Esophagus (tissue), 2 donors: ENCODE data around the gene CD14. TPM values are rescaled to one million over a fixed set of nuclear protein-coding genes. Genes with fewer than 3 reads are reported as not detected.
"Not testable (repeated sequence)": the region's sequence is repeated elsewhere in the genome, so short reads cannot be mapped to it uniquely, and the experiment has no call there.

ENCODE experiments used
- H3K27ac ChIP-seq, 2 donors: one replicate each; pipeline ENCODE4 v1.5.1; 2013; ENCODE audit warnings: low read depth in 2 of 2, mild to moderate bottlenecking in 2 of 2, inconsistent platforms in 1 of 2, low read length in 1 of 2, moderate library complexity in 1 of 2
- H3K27me3 ChIP-seq, 2 donors: one replicate each; pipeline ENCODE4 v1.6.1; 2013; ENCODE audit warnings: low read length in 2 of 2, control low read depth in 1 of 2, mild to moderate bottlenecking in 1 of 2; ENCODE audit not compliant: insufficient read depth in 2 of 2, control insufficient read depth in 1 of 2
- H3K36me3 ChIP-seq, 2 donors: one replicate each; pipeline ENCODE4 v1.6.1; 2013; ENCODE audit warnings: low read length in 1 of 2; ENCODE audit not compliant: control insufficient read depth in 2 of 2, insufficient read depth in 2 of 2
- H3K4me1 ChIP-seq, 2 donors: one replicate each; pipeline ENCODE4 v1.6.1; 2013; ENCODE audit warnings: low read length in 1 of 2; ENCODE audit not compliant: control insufficient read depth in 2 of 2, insufficient read depth in 2 of 2
- H3K4me3 ChIP-seq, 2 donors: one replicate each; pipeline ENCODE4 v1.5.1; 2013; ENCODE audit warnings: low read length in 2 of 2, mild to moderate bottlenecking in 2 of 2, low read depth in 1 of 2, moderate library complexity in 1 of 2
- H3K9me3 ChIP-seq, 2 donors: one replicate each; pipeline ENCODE4 v1.6.1; 2013; ENCODE audit warnings: mild to moderate bottlenecking in 2 of 2, low read depth in 1 of 2, low read length in 1 of 2, moderate library complexity in 1 of 2; ENCODE audit not compliant: control insufficient read depth in 2 of 2, insufficient read depth in 1 of 2
- WGBS, 2 donors: extraction: QIAGEN DNeasy Blood & Tissue Kit; methylation state at CpG; one replicate each; pipeline ENCODE4 v1.1.7; 2013; 5-methylcytosine and 5-hydroxymethylcytosine counted together
- polyA plus RNA-seq, 2 donors: library from polyadenylated mRNA; stranded (reverse); fragments of 200-250 nt; gene quantifications; one replicate each; pipeline ENCODE4 v1.2.3, GENCODE V29; 2013
- donor health status: healthy with polysubstance abuse.
- donor health status: Bipolar disorder and iron deficiency.

The CD14 gene
- polyA plus RNA-seq: 10 to 100 TPM in 1 of 2 donors, 1 to 10 TPM in 1; 7.4 to 14.3 TPM

DNA sequence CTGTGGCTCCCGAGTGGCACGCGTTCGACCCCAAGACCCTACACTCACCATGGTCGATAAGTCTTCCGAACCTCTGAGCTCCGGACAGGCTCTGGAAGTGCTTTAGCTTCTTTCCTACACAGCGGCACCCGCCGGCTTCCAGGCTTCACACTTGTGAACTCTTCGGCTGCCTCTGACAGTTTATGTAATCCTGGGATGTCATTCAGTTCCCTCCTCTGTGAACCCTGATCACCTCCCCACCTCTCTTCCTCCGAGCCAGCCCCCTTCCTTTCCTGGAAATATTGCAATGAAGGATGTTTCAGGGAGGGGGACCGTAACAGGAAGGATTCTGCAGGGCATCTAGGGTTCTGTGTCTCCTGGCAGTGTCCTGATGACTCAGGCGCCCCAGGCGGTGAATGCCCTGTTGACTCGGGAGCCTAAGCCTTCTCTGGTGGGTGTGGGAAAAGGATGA, at the start of gene CD14:
Gene CD14 (minus strand): TSS at position 155 of the 451 bp plus-strand sequence. CDS start 104 bp downstream, at position 51.
- Histone ChIP-seq H3K27ac (peak within 1 kb of the TSS; percentile 61 to 82), H3K9me3 (no peaks in the 10 kb centered on the region)
- WGBS, 2 donors: 3 to 10% methylated on average over 16 of the region's 16 CpGs

DNA sequence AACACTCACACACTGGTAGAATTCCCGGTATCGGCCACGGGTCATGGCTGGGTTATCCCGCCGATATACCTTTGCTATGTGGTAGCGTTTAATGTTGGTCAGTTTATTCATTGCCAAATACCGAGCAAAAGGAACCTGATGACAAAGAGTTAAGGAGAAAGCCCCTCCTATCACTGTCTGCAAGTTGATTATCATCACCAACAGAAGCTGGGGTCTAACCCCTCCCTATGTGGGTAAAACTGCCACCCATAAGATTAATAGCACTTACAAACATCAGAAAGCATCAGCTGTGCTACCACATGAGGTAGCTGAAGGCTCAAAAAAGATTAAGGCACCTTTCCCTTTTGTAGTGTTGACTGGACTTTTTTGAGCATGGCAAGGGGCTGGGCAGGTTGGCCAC, 46.0 kb upstream of the CD14 start:
- no peaks in the 10 kb centered on the region for H3K27me3 ChIP-seq
- peaks cover 25 to 39% of the 10 kb centered on the region in 2 donors for H3K36me3 ChIP-seq
- 95 to 97% methylated on average over 7 of the region's 7 CpGs for WGBS, 2 donors
- H3K4me1 ChIP-seq: no peaks in the 10 kb centered on the region
- H3K4me3 ChIP-seq: no peak overlapping the region
- no peak overlapping the region for H3K27ac ChIP-seq
- H3K9me3 ChIP-seq: no peaks in the 10 kb centered on the region

More for the DNA sequence above, at the start of gene CD14:
- Histone ChIP-seq H3K4me1 (peaks cover 3 to 14% of the 10 kb centered on the region in 2 donors), H3K27me3 (no peaks in the 10 kb centered on the region), H3K36me3 (no peaks in the 10 kb centered on the region), H3K4me3 (peak within 1 kb of the TSS; percentile 51 to 59)

DNA sequence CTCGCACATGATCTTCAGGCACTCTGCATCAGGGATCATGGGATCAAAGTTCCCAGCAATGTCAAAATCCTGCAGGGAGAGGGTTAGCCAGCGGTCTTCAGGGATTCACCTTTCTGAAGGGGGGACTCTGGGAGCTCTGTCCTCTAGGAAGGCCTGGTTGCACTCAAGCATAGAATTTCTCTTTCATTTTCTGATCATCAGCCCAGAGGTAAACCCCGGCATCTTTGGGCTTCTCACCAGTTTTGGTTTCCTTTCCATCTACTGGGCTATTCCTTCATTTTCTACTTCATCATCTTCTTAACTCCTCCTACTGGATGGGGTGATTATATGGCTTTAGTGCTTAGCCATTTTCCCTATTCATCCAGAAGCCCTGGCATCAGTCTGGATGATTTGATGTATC, 45.0 kb upstream of the CD14 start:
- no peak overlapping the region for H3K4me3 ChIP-seq
- peaks cover 25 to 44% of the 10 kb centered on the region in 2 donors for H3K36me3 ChIP-seq
- H3K9me3 ChIP-seq: no peaks in the 10 kb centered on the region
- H3K27ac ChIP-seq: no peak overlapping the region
- WGBS, 2 donors: 89 to 95% methylated on average over 3 of the region's 3 CpGs
- H3K27me3 ChIP-seq: no peaks in the 10 kb centered on the region
- no peaks in the 10 kb centered on the region for H3K4me1 ChIP-seq

DNA sequence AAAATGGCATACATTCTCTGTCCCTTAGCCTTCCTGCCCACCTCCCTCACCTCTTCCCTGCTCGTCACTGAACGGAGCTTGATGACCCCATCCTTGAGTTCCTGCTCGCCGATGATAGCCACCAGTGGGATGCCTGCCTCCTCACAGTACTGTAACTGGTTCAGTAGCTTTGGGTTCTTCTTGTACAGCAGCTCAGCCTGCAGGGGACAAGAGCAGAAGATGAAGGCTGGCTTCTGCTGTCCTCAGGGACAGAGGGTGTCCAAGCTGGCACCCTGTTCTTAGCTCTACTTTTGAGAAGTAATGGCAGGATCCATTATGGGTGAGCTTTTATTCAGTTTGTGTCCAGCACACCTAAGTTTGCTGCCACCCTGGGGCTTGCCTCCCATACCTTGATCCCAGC, 41.7 kb upstream of the CD14 start:
- 92 to 95% methylated on average over 4 of the region's 4 CpGs for WGBS, 2 donors
- H3K4me1 ChIP-seq: no peaks in the 10 kb centered on the region
- H3K9me3 ChIP-seq: no peaks in the 10 kb centered on the region
- no peaks in the 10 kb centered on the region for H3K27me3 ChIP-seq
- H3K4me3 ChIP-seq: no peak overlapping the region
- no peak overlapping the region for H3K27ac ChIP-seq
- peaks cover 19 to 50% of the 10 kb centered on the region in 2 donors for H3K36me3 ChIP-seq

DNA sequence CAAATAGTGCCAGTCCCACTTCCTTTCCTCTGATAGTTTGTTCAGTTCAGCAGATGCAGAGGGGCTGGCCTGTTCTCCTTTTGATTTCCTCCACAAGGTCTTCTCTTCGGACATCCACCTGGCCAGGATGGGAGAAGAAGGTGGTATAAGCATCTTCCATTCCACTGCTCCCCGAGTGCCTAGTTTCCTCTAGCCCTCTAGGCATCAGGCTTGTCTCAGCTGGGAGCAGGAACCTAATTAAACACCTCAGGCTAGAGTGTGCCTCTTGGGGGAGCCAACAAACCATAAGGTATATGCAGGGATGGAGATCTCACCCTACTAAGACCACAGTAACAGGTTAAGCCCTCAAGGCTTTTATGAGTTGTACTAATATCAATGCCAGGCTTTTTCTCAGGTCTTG, 41.2 kb upstream of the CD14 start:
- H3K27me3 ChIP-seq: no peaks in the 10 kb centered on the region
- no peak overlapping the region for H3K4me3 ChIP-seq
- no peaks in the 10 kb centered on the region for H3K9me3 ChIP-seq
- H3K36me3 ChIP-seq: peaks cover 23 to 54% of the 10 kb centered on the region in 2 donors
- H3K27ac ChIP-seq: no peak overlapping the region
- no peaks in the 10 kb centered on the region for H3K4me1 ChIP-seq
- WGBS, 2 donors: 79 to 83% methylated on average over 2 of the region's 2 CpGs

DNA sequence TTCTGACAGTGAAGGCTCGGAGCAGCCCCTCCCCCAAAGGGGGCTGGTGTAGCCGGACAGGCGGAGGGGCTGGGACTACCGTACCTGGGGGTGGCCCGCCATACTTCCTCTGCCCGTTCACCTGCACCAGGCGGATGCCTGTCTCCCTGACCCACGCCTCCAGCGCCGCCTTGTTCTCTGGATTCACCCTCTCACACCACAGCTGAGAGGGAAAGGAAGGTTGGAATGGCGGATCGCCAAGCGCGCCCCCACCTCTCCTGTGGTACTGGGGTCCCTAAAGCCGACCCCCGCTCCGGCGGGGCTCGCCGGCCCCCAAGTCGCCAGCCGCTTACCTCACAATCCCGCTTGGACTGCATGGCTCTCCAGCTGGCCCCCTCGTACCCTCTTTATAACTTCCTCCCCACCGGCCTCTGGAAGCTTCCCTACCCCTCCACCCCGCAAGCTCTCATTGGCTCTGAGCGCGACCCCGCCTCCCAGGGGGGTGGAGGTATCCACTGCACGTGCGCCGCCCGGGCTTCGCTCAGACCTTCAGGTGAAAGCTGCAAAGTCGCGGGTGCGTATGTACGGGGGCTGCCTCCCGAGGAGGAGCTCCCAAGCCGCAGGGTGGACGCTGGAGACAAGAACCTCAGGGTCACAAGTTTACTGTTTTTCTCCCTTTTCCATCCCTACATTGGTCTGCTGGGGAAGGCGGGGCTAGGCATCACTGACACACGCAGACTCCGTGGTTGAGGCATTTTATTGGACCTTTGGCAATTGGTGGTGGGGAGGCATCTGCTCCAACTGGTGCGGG, 40.4 kb upstream of the CD14 start, which contains the start of gene DND1:
Gene DND1 (minus strand): TSS at position 390 of the 790 bp plus-strand sequence. CDS start 34 bp downstream, at position 356.
- H3K4me3 ChIP-seq: no peak within 1 kb of the TSS

DNA sequence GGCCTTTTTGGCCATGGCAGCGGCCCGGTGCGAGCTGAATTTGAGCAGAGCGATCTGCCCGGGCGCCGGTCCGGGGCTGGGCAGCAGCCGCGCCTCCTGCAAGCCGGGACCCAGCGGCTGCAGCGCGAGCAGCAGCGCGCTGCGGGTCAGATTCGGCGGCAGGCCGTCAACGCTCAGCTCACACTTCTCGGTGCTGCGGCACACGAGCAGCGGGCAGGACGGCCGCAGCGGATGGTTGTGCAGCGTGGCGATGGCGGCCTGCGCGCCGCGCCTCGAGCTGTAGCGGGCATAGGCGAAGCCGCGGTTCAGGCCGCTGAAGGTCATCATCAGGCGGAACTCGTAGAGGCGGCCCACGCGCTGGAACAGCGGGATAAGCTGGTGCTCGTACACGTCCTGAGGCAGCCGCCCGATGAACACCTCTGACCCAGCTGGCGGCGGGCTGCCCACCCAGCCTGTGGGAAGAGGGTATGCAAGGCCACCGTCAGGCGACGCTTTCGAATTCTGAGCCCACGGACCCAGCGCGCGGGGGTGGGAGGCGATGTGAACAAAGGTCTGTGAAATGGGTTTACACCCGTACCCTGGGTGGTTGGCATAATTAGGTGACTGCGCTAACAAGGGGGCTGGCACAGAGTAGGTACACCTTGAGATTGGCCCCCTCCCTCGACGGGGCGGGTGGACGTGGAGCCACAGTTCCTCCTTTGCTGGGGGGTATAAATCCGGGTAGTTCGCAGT, 39.6 kb upstream of the CD14 start:
- no peak overlapping the region for H3K4me3 ChIP-seq
- H3K9me3 ChIP-seq: no peaks in the 10 kb centered on the region
- H3K27ac ChIP-seq: no peak overlapping the region
- H3K4me1 ChIP-seq: peaks cover 0 to 3% of the 10 kb centered on the region in 2 donors
- 55 to 60% methylated on average over 69 to 70 of the region's 70 CpGs for WGBS, 2 donors
- peaks cover 37 to 65% of the 10 kb centered on the region in 2 donors for H3K36me3 ChIP-seq
- H3K27me3 ChIP-seq: no peaks in the 10 kb centered on the region

More for the DNA sequence above, 40.4 kb upstream of the CD14 start, which contains the start of gene DND1:
- H3K9me3 ChIP-seq: no peaks in the 10 kb centered on the region
- no peak within 1 kb of the TSS for H3K27ac ChIP-seq
- no peaks in the 10 kb centered on the region for H3K27me3 ChIP-seq
- H3K36me3 ChIP-seq: peaks cover 31 to 62% of the 10 kb centered on the region in 2 donors
- 90 to 92% methylated on average over 45 of the region's 45 CpGs for WGBS, 2 donors
- H3K4me1 ChIP-seq: no peaks in the 10 kb centered on the region

DNA sequence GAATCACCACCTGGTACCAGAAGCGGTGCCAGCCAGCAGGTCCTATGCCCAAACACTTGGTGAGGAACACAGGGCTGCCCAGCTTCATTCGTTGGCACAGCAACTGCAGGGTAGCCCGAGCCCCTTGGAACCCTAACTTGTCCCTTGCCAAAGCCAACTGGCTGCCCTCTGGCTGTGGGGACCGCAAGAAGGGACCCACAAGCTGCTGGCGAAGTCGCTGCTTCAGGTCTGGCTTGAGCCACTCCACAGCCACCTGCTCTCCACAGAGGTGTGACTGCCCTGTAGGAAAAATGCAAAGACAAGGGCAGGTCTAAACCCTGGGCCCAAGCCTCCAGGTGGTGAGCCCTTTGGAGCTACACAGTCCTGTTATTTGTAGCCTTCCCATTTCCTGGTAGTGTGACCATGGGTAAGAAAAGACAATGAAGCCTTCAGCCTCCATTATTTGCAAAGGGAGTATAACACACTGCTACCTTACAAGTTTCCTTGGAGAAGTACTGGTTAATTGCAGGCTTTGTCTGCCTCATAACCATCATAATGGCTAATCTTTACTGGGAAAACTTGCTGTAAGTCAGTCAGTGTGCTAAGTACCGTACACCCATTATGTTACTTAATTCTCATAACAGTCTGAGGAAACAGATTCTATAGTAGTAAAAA, 38.6 kb upstream of the CD14 start:
- Histone ChIP-seq H3K4me3 (no peak overlapping the region), H3K27me3 (no peaks in the 10 kb centered on the region), H3K9me3 (no peaks in the 10 kb centered on the region), H3K4me1 (peaks cover 0 to 3% of the 10 kb centered on the region in 2 donors), H3K36me3 (peaks cover 29 to 55% of the 10 kb centered on the region in 2 donors), H3K27ac (no peak overlapping the region)
- WGBS, 2 donors: 95 to 97% methylated on average over 4 to 6 of the region's 7 CpGs

DNA sequence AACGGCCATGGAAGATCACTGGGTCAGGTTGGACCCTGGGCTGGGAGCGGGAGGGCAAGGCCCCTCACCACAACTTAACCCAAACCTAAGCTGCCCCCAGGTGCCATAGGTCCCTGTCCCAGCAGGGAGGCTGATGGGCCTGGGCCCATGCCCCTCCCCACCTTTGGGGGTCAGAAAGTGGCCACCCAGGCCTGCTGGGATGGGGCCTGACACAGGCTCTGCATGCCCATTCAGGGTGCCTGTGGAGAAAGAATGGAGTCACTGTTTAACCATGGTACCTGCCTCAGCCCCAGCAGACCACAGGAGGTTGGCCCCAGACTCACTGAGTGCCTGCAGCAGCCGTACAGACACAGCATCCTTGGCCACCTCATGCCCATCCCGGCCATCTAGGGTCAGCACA, 38.1 kb upstream of the CD14 start:
- H3K4me1 ChIP-seq, H3K27ac ChIP-seq, H3K27me3 ChIP-seq, H3K4me3 ChIP-seq, H3K9me3 ChIP-seq: not testable (repeated sequence)
- WGBS, 2 donors: 92 to 95% methylated on average over 4 of the region's 4 CpGs
- H3K36me3 ChIP-seq: peaks cover 27 to 52% of the 10 kb centered on the region in 2 donors
